SK-N-SH (cell line): ENCODE data around the gene DIS3L2.

ENCODE experiments used
- EP300 ChIP-seq, 2 experiments: IDR thresholded peaks; 2 replicates each; pipeline versions ENCODE4 v1.4.0 to v1.6.1; 2012; ENCODE audit warnings: borderline replicate concordance in 1 of 2, low read depth in 1 of 2, low read length in 1 of 2
- JUND ChIP-seq: IDR thresholded peaks from 2 replicates; pipeline ENCODE4 v1.4.0; 2012
- SIN3A ChIP-seq: IDR thresholded peaks from 2 replicates; pipeline ENCODE4 v1.6.1; 2012; ENCODE audit warnings: low read depth, mild to moderate bottlenecking, low read length, moderate library complexity, borderline replicate concordance
- SMC3 ChIP-seq: IDR thresholded peaks from 2 replicates; pipeline ENCODE4 v1.6.1; 2012; ENCODE audit warnings: low read depth, low read length, improper control_type of control experiment
- TCF12 ChIP-seq: IDR thresholded peaks from 2 replicates; pipeline ENCODE4 v1.4.0; 2012
- TF ChIP-seq, protein P1 (sequence below): fragments of 150-350 bp; IDR thresholded peaks from 2 replicates; pipeline ENCODE4 v1.6.1; 2017; ENCODE audit warnings: antibody characterized with exemption, low read length, low read depth, borderline replicate concordance
- TF ChIP-seq, protein P2 (sequence below): fragments of 200-600 bp; sonication (generic); IDR thresholded peaks from 2 replicates; pipeline ENCODE4 v1.6.1; 2017; ENCODE audit warnings: antibody characterized with exemption, mild to moderate bottlenecking, moderate library complexity

DNA sequence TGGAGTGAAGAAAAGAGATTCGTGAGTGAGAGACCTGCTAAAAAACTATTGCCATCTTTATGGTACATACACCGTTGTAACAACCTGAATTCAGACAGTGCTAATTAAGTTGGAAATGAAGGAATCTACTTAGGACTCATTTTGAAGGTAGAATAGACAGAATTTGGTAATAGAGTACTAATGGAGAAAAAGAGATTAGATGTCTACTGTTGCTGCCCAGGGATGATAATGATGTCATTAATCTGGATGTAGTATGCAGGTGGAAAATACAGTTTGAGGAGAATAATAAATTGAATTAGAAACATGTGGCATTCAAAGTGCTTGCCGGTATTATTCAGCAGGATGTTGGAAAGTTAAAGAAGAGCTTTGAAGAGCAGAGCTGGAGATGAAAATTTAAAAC, 44.7 kb downstream of the DIS3L2 start:
- TF ChIP-seq, protein P1, sequence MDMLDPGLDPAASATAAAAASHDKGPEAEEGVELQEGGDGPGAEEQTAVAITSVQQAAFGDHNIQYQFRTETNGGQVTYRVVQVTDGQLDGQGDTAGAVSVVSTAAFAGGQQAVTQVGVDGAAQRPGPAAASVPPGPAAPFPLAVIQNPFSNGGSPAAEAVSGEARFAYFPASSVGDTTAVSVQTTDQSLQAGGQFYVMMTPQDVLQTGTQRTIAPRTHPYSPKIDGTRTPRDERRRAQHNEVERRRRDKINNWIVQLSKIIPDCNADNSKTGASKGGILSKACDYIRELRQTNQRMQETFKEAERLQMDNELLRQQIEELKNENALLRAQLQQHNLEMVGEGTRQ: no peak
- TF ChIP-seq EP300 (IDR thresholded peaks at IDR 0.05; ENCODE audit: borderline replicate concordance in 1 of 2, low read depth in 1 of 2, low read length in 1 of 2): no peak
- TF ChIP-seq SMC3: no peak
- TF ChIP-seq, protein P2, sequence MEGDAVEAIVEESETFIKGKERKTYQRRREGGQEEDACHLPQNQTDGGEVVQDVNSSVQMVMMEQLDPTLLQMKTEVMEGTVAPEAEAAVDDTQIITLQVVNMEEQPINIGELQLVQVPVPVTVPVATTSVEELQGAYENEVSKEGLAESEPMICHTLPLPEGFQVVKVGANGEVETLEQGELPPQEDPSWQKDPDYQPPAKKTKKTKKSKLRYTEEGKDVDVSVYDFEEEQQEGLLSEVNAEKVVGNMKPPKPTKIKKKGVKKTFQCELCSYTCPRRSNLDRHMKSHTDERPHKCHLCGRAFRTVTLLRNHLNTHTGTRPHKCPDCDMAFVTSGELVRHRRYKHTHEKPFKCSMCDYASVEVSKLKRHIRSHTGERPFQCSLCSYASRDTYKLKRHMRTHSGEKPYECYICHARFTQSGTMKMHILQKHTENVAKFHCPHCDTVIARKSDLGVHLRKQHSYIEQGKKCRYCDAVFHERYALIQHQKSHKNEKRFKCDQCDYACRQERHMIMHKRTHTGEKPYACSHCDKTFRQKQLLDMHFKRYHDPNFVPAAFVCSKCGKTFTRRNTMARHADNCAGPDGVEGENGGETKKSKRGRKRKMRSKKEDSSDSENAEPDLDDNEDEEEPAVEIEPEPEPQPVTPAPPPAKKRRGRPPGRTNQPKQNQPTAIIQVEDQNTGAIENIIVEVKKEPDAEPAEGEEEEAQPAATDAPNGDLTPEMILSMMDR: no peak
- no peak for TF ChIP-seq TCF12
- no peak for TF ChIP-seq JUND
- no peak for TF ChIP-seq SIN3A
